Inferior parietal cortex (tissue), 1 donor: ENCODE measurements around the gene PARVG.

Experiments
- DNase-seq: peaks from one replicate; pipeline ENCODE4 v3.0.0-alpha.2; 2016; ENCODE audit errors: extremely low spot score

The PARVG gene

DNA sequence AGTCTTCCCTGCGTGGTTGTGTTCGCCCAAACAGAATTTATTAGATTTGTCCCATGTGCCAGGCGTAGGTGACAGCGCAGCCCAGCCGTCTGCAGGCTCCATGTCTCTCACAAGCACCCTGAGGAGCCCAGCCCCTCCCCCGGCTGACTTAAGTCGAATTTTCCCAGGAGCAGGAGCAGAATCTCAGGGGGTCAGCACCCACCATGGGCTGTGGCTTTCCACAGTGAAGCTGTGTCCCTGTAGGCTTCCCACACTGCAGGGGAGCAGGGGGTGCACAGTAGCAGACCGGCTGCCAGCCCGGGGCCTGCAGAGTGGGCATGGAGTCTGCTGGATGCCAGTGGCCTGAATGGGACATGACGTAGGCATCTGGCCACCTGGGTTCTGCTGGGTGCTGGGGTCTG lies 16.0 kb downstream of the PARVG start:
- DNase-seq = no peak

GRCh38 chr22:44197271-44197670 lies 16.5 kb downstream of the PARVG start:
- DNase-seq = no peak

DNA sequence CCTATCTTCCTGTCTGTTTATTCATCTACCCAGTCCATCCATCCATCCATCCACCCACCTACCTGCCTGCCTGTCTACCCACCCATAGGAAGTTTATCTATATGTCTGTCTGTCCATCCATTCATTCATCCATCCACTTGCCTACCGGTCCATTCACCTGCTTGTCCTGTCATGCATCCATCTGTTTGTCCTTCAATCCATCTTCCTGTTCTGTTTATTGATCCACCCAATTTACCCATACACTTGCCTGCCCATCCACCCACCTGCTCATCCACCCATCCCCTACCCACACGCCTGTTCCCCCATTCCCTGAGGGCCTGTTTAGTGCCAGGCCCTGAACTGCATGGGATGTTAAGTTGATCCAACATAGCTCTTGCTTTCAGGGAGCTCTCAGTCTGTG lies 18.4 kb downstream of the PARVG start:
- DNase-seq = no peak

DNA sequence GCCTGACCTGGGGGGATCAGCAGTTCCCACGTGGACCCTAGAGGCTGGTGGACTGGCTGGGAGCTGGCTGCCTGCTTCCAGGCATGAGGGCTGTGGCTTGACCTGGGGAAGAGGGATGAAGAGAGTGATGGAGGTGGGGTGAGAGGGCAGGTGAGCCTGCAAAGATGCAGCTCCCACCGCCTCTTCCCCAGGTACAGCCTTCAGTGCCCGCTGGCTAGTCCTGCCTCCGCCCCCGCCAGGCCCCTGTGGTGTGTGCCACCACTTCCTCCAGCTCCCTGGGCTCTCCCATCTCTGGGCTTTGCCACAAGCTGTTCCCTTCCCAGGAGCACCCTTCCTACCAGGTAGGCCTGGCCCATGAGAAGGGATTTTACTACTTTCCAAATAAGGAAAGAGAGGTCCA lies 19.1 kb downstream of the PARVG start:
- no peak for DNase-seq

DNA sequence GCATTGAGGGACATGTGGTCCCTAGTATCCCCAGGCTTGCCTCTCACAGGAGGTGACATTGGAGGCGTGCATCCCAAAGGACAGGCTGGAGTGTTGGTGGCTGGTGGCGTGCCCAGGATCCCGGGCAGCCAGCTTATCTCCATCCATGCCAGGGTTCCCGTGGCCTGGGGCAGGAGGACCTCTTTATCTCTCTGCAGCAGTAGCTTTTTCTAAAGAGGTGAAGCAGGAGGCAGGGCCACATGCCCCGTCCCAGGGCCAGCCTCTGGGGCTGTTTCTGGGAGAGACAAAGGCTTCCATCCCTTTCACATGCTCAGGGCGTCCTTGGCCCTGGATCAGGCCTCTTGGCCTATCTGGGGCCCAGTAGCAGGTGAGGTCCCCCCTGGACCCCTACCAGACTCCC lies 19.7 kb downstream of the PARVG start:
- no peak for DNase-seq

DNA sequence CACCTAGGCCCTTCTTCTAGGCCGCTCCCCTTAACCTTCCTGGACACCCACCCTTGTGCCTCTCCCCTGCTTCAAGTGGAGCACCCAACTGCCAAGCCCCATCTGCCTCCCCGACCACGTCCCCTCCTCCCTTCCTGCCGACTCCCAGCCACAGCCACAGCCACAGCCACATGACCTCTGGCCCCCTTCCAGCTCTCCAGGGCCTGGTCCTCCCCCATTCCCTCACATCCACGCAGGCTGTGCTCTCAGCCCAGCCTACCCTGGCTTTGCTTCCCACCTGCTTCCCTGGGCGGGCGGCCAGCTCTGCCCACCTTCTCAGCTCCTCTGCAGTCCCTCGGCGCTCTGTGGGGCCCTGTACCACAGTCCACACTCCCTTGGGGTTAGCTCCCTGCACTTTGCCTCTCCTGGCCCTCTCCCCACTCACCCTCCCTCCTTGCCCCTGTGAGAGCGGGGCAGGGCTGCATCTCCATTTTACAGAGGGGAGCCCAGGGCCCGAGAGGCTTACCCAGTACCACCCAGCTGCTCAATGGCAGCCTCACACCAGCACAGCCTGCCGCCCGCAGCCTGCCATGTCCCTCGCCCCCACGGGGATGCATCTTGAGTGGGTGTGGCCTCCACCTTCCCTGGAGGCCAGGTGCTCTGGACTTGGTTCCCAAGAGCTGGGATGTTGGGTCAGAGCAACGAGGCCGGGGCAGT lies 20.3 kb downstream of the PARVG start:
- no peak for DNase-seq

DNA sequence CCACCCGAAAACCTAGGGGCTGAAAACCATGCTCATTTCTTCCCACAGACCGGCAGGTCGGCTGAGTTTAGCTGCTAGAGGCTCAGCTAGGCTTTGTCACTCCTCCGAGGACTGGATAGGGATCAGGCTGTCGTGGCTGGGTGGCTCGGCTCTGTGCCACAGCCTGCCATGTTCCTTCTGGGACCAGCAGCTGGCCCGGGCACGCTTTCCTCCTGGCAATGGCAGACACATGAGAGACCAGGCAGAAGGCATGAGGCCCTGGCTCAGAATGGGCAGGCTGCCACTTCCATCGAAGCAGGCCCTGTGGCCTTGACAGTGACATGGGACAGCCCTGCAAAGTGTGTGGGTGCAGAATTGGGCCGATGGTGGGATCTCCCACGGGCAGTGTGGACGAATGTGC lies 20.9 kb downstream of the PARVG start:
- DNase-seq = no peak

GRCh38 chr22:44202261-44202789 lies 21.6 kb downstream of the PARVG start:
- DNase-seq = peak; percentile 27

DNA sequence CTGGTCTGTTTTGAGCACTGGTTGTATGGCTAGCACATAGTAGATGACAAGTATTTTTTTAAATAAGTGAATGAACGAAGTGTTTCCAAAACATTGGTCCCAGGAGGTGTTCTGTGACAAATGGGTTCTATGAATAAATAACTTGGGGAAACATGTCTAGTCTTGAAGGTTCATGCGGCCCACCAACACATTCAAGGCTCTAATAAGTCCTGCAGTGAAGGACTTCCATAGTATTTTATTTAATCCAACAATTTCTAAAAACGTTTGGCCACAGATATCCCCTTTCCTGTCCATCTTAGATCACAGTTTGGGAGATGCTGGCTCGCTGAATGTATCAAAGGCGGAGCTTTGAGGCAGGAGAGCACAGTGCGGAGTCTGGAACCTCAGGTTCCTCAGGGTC lies 22.5 kb downstream of the PARVG start:
- no peak for DNase-seq

DNA sequence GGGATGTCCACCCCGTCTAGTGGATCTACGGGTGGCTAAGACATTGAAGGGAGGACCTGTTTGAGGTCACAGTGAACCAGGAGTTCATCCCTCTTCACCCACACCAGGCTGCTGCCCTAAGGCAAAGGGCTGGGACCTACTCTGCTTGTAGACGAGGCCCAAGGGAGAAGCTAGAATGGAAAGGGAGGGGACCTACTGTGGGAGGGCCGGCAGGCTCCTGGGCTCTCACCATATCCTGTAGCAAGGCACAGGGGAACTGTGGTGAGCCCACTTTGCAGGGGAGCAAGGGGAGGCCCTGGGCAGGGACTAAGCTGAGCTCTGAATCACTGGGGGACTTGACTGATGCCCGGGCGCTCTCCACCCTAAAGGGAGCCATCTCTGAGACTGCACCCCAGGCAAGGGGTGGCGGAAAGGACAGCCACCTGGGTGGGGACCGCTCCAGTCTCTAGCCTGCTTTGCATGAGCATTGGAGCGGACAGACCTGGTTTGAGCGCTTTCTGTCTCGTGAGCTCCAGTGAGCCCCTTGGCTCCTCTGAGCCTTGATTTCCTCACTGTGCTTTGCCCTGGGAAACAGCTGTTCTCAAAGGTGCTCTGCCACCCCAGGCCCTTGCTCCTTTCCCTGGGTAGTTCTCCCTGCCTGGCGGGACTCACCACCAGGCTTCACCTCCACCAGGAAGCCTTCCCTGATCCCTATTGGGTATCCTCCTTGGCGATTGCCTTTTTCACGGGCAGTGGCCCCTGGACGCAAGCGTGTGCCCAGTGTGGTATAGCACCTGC lies 24.2 kb downstream of the PARVG start:
- no peak for DNase-seq

GRCh38 chr22:44205516-44206329 lies 25.0 kb downstream of the PARVG start:
- DNase-seq = no peak

- DNase-seq = no peak
Observed at GRCh38 chr22:44206330-44206645, 25.6 kb downstream of the PARVG start.

DNA sequence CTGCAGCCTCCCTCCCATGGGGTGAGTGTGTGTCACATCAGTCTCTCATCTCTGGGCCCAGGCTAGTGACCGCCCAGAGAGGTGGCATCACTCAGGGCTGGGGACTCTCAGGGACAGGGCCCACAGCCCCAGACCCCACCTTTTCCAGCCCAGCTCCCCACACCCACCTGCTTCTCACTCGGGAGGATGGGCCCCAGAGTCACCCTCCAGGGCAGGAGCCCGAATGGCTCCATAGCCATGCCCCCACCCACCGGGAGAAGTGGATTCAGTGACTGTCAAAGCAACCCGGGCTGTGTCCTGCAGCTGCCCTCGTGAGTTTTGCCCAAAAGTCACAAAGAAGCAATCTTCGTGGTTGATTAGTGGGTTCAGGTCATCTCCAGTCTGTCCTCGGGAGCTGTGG lies 26.0 kb downstream of the PARVG start:
- DNase-seq = no peak

DNA sequence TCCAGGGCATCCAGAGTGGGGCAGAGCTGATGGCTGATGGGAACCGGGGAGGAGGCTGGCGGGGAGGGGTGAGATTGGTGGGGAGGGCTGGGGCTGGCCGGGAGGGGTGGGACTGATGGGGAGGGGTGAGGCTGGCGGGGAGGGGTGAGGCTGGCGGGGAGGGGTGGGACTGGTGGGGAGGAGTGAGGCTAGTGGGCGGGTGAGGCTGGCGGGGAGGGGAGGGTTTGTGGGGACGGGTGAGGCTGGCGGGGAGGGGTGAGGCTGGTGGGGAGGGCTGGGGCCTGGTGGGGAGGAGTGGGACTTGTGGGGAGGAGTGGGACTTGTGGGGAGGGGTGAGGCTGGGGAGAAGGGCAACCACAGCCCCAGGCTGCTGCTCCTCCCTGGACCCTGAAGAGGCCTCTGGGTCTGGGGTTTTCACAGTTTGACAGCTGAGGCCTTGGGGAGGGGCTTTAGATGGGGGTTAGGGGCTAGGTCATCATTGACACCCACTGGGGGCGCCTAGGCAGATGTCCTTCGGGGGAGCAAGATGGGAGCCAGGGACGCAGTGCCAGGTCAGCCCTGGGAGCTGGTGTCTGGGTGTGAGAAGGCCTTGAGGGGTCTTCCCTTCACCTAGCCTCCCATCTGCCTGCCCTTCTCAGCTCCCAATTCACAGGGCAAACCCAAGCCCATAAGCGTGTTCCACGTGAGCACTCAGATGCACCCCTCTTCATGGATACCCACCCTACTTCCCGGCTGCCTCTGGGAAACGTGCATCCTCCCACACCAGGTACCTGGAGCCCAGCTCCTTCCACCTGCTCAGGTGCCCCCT lies 26.7 kb downstream of the PARVG start:
- no peak for DNase-seq

DNA sequence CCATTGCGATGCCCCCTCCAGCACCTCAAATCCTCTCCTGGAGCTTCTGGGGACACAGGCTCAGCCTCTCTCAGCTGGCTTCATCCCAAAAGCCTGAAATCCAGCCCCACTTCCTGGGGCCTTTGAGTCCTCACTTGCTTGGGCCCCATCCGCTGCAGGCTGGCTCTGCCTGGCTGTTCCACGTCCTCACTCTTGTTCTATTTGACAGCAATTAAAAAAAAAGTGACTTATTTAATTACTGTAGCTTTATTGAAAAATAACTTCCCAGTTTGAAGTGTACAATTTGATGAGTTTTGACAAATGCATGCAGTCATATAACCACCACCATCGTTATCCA lies 27.2 kb downstream of the PARVG start:
- DNase-seq = no peak

GRCh38 chr22:44209343-44209742 lies 28.6 kb downstream of the PARVG start:
- no peak for DNase-seq

DNA sequence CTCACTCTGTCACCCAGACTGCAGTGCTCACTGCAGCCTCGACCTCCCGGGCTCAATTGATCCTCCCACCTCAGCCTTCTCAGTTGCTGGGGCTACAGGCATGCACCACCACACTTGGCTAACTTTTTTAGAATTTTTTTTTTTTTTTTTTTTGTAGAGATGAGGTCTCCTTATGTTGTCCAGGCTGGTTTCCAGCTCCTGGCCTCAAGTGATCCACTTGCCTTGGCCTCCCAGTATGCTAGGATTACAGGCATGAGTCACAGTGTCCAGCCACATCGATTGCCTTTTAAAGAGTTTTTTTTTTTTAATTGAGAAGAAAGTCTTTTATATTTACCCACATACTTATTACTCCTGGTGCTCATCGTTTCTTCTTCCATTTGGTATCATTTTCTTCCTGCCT lies 30.0 kb downstream of the PARVG start:
- DNase-seq = no peak

DNA sequence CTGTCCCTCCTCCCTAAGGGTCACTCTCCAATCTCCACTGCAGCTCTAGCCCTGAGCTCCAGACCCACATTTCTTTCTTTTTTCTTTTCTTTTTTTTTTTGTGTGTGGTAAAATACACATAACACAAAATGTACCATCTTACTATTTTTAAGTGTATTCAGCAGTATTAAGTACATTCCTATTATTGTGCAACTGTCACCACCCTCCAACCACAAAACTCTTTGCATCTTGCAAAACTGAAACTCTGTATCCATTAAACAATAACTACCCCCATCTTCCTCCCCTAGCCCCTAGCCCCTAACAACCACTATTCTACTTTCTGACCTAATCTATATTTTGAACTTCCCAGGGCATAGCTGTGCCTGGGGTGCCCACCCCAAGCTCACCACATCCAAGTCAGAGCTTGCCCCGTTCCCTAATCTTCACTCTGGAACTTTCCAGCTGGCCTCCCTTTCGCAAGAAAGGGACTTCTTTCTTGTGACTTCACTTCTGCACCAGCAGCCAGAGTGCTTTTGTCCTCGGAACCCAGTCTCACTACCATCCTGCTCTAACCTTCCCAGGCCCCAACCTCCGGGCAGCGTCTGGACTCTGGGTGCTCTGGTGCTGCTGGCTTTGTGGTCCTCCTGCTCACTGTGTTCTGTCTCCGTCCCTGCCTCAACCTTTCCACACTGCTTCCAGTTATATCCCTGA lies 30.7 kb downstream of the PARVG start:
- no peak for DNase-seq

GRCh38 chr22:44211946-44212930 lies 31.5 kb downstream of the PARVG start:
- peak; percentile 50 for DNase-seq

DNA sequence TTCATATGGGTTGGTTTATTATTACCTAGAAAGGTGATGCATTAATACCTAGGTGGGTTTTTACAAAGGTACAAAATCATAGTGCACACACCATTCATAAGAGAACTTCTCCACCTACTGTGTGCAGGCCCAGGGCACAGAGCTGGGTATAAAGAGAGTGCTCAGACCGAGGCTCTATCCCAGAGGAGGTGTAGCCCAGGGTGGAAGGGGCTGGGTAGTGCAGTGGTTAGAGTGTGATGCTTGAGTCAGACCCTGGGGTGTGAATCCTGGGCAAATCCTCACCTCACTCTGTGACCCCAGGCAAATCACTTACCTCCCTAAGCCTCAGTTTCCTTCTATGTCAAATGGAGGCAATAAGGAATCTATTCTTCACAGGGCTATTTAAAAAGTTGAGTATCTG lies 32.2 kb downstream of the PARVG start:
- DNase-seq = no peak
